Activated naive CD8-positive, alpha-beta T cell (primary cell): ENCODE results near the gene APOA1.

Experiments
- H3K27ac Mint-ChIP-seq: one replicate; pipeline ENCODE4 v1.8.0; 2021; ENCODE audit warnings: mixed read lengths
- H3K27me3 Mint-ChIP-seq: one replicate; pipeline ENCODE4 v1.8.0; 2021; ENCODE audit warnings: mixed read lengths
- H3K36me3 Mint-ChIP-seq: one replicate; pipeline ENCODE4 v1.8.0; 2021; ENCODE audit warnings: mixed read lengths
- H3K4me1 Mint-ChIP-seq: one replicate; pipeline ENCODE4 v1.8.0; 2021; ENCODE audit warnings: low read depth, mixed read lengths
- H3K4me3 Mint-ChIP-seq: one replicate; pipeline ENCODE4 v1.8.0; 2021; ENCODE audit warnings: mild to moderate bottlenecking, mixed read lengths
- H3K9me3 Mint-ChIP-seq: one replicate; pipeline ENCODE4 v1.8.0; 2021; ENCODE audit warnings: low read depth, mixed read lengths

APOA1 gene

GRCh38 chr11:116786326-116786725 lies 51.1 kb downstream of the APOA1 start:
- no peaks in the 10 kb centered on the region for H3K27me3 Mint-ChIP-seq
- H3K4me3 Mint-ChIP-seq: peak overlapping the region; percentile 99
- H3K9me3 Mint-ChIP-seq: no peaks in the 10 kb centered on the region
- peaks cover 59% of the 10 kb centered on the region for H3K4me1 Mint-ChIP-seq
- H3K27ac Mint-ChIP-seq: peak overlapping the region; percentile 59
- H3K36me3 Mint-ChIP-seq: peaks cover 7% of the 10 kb centered on the region
